DOHH2 (cell line): ENCODE measurements around the gene MADD.

Experiments
- H3F3A ChIP-seq: fragments of 200-600 bp; sonication (generic), shearing (Covaris generic); 2 replicates; pipeline ENCODE4 v1.6.0; 2016; ENCODE audit warnings: antibody characterized with exemption, mild to moderate bottlenecking; ENCODE audit not compliant: control insufficient read depth, insufficient read depth
- H3K27ac ChIP-seq: fragments of 200-600 bp; sonication (generic); 2 replicates; pipeline ENCODE4 v1.5.1; 2014; ENCODE audit warnings: low read depth, mild to moderate bottlenecking, low read length, moderate library complexity
- H3K27me3 ChIP-seq: fragments of 200-600 bp; sonication (generic); 2 replicates; pipeline ENCODE4 v1.6.1; 2014; ENCODE audit warnings: mild to moderate bottlenecking, low read length, mixed read lengths; ENCODE audit not compliant: control insufficient read depth
- H3K36me3 ChIP-seq: fragments of 200-600 bp; sonication (generic); 2 replicates; pipeline ENCODE4 v1.6.1; 2014; ENCODE audit warnings: mild to moderate bottlenecking, low read length, moderate library complexity, mixed read lengths; ENCODE audit not compliant: control insufficient read depth
- H3K4me1 ChIP-seq: fragments of 200-600 bp; sonication (generic); 2 replicates; pipeline ENCODE4 v1.6.1; 2014; ENCODE audit warnings: mild to moderate bottlenecking, low read length, mixed read lengths; ENCODE audit not compliant: control insufficient read depth
- H3K4me2 ChIP-seq: fragments of 200-600 bp; sonication (generic); 2 replicates; pipeline ENCODE4 v1.6.0; 2014; ENCODE audit warnings: mild to moderate bottlenecking, low read length, moderate library complexity
- H3K4me3 ChIP-seq: fragments of 200-600 bp; sonication (generic); 2 replicates; pipeline ENCODE4 v1.5.1; 2014; ENCODE audit warnings: mild to moderate bottlenecking, low read length, mixed read lengths
- H3K79me2 ChIP-seq: fragments of 200-600 bp; sonication (generic); 2 replicates; pipeline ENCODE4 v1.6.1; 2014; ENCODE audit warnings: mild to moderate bottlenecking, low read length, mixed read lengths; ENCODE audit not compliant: control insufficient read depth
- H3K9me2 ChIP-seq: fragments of 200-600 bp; sonication (generic); replicated peaks from 2 replicates; pipeline ENCODE4 v1.6.1; 2014; ENCODE audit warnings: mild to moderate bottlenecking, low read length, mixed read lengths; ENCODE audit not compliant: control insufficient read depth
- H3K9me3 ChIP-seq: fragments of 200-600 bp; sonication (generic); 2 replicates; pipeline ENCODE4 v1.6.1; 2014; ENCODE audit warnings: antibody characterized with exemption, low read length, mixed read lengths; ENCODE audit not compliant: control insufficient read depth, insufficient read depth
- H4K20me1 ChIP-seq: fragments of 200-600 bp; sonication (generic); 2 replicates; pipeline ENCODE4 v1.6.0; 2014; ENCODE audit warnings: low read depth, mild to moderate bottlenecking, antibody characterized with exemption, low read length, moderate library complexity; ENCODE audit not compliant: control insufficient read depth, insufficient read depth
- EZH2phosphoT487 ChIP-seq: fragments of 200-600 bp; sonication (generic); IDR thresholded peaks from 2 replicates; pipeline ENCODE4 v1.6.1; 2017; ENCODE audit warnings: borderline replicate concordance, mild to moderate bottlenecking, antibody characterized with exemption, low read length, moderate library complexity, mixed read lengths
- TF ChIP-seq, protein P1 (sequence below): fragments of 200-600 bp; sonication (generic); IDR thresholded peaks from one replicate; pipeline ENCODE4 v1.5.1; 2014; ENCODE audit warnings: antibody characterized with exemption, mild to moderate bottlenecking, low read depth, low read length; ENCODE audit not compliant: poor library complexity, severe bottlenecking

The MADD gene

DNA sequence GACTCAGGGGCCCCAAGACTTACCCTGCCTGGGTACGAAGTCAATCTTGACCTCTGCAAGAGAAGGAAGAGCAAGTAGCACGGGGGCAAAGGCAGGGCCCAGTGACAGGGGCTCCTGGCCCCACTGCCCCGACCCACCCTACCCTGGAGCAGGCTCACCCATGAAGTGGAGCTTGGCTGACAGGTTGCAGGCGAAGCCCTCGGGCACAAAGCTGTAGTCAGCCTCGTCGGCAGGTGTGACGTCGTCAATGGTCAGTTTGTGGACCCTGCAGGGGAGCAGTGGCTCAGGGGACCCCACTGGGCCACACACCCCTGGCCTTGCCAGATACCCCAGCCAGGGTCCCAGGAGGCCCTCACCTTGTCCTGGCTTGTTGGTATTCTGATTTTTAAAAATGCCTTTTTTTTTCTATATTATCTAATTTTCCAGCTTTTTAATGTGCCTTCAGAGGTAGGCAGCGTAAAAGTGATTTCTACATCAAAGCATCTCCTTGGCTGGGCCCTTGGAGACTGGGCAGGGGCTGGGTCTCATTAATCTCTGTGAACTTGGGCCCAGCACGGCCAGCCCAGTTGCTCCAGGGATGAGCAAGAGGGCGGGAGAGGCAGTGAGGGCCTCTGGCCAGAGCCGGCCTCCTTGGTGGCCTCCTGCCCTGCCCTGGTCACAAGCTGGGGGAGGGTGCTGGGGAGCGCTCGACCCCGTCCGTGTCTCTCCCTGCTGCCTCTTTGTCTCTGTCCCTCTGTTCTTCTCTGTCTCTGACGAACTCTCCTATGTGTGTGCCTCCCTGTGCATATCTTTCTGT is 71.2 kb downstream of the MADD start:
- Histone ChIP-seq H3F3A (no peaks in the 10 kb centered on the region), H3K36me3 (no peaks in the 10 kb centered on the region), H3K27ac (no peak overlapping the region), H3K4me1 (no peaks in the 10 kb centered on the region), H3K9me3 (no peaks in the 10 kb centered on the region), H3K27me3 (no peaks in the 10 kb centered on the region), H3K79me2 (no peaks in the 10 kb centered on the region), H3K9me2 (no peaks in the 10 kb centered on the region), H3K4me2 (no peak overlapping the region), H3K4me3 (no peak overlapping the region), H4K20me1 (no peaks in the 10 kb centered on the region)
- TF ChIP-seq, protein P1, sequence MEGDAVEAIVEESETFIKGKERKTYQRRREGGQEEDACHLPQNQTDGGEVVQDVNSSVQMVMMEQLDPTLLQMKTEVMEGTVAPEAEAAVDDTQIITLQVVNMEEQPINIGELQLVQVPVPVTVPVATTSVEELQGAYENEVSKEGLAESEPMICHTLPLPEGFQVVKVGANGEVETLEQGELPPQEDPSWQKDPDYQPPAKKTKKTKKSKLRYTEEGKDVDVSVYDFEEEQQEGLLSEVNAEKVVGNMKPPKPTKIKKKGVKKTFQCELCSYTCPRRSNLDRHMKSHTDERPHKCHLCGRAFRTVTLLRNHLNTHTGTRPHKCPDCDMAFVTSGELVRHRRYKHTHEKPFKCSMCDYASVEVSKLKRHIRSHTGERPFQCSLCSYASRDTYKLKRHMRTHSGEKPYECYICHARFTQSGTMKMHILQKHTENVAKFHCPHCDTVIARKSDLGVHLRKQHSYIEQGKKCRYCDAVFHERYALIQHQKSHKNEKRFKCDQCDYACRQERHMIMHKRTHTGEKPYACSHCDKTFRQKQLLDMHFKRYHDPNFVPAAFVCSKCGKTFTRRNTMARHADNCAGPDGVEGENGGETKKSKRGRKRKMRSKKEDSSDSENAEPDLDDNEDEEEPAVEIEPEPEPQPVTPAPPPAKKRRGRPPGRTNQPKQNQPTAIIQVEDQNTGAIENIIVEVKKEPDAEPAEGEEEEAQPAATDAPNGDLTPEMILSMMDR: no peak
- no peak for TF ChIP-seq EZH2phosphoT487

DNA sequence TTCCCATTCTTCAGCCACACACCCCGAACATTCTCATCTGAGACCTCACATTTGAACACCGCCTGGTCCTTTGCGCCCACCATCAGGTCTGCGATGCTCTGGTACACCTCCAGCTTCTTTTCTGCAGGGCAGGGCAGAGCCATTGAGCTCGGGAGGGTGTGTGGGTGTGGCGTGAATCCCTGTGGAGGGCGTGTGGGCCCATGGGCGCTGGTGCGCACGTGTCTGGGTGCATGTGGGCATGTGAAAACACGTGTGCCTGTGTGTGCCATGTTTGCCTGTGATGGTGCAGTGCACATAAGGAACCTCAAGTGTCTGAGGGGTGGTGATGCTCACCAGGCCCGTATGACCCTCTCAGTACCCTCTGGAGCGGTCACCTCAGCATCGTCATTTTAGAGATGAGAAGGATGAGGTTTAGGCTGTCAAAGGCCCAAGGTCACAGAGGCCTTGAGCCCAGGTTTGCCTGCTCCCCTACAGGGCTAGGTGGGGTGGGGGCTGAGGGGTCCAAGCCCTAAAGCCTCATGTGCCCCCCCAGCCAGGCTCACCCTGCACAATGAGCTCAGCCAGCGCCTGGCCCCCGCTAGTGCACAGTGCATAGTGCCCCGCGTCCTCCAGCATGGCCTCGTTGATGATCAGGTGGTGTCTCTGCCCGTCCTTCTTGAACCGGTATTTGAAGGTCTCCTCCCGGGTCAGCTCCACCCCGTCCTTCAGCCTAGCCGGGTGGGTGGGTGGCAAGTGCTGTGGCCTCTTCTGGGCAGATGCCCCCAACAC is 72.3 kb downstream of the MADD start:
- H3K36me3 ChIP-seq: no peaks in the 10 kb centered on the region
- no peak overlapping the region for H3K4me3 ChIP-seq
- H4K20me1 ChIP-seq: no peaks in the 10 kb centered on the region
- H3K4me1 ChIP-seq: no peaks in the 10 kb centered on the region
- no peaks in the 10 kb centered on the region for H3K79me2 ChIP-seq
- H3K27me3 ChIP-seq: no peaks in the 10 kb centered on the region
- H3F3A ChIP-seq: no peaks in the 10 kb centered on the region
- H3K4me2 ChIP-seq: no peak overlapping the region
- no peaks in the 10 kb centered on the region for H3K9me2 ChIP-seq
- H3K27ac ChIP-seq: no peak overlapping the region
- no peaks in the 10 kb centered on the region for H3K9me3 ChIP-seq
- TF ChIP-seq, protein P1: no peak
- TF ChIP-seq EZH2phosphoT487: no peak

DNA sequence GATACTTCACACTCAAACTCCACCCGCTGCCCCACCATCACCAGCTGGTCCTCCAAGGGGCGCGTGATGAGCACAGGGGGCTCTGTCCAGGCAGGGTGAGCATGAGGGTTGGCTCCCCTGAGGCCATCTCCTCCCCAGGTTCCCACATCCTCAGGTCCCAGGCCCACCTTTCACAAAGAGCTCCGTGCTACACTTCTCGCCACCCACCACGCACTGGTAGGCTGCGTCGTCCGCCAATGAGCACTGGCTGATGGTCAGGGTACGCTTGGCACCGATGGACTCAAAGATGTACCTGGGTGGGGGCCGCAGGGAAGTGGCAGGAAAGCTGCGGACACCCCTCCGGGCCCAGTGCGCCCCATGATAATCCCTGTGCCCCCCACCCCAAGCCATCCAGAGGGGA is 72.9 kb downstream of the MADD start:
- TF ChIP-seq EZH2phosphoT487: no peak
- TF ChIP-seq, protein P1: no peak
- H3F3A ChIP-seq: no peaks in the 10 kb centered on the region
- no peak overlapping the region for H3K4me2 ChIP-seq
- H3K9me2 ChIP-seq: no peaks in the 10 kb centered on the region
- no peaks in the 10 kb centered on the region for H4K20me1 ChIP-seq
- H3K27me3 ChIP-seq: no peaks in the 10 kb centered on the region
- H3K79me2 ChIP-seq: no peaks in the 10 kb centered on the region
- no peak overlapping the region for H3K27ac ChIP-seq
- no peaks in the 10 kb centered on the region for H3K4me1 ChIP-seq
- no peak overlapping the region for H3K4me3 ChIP-seq
- no peaks in the 10 kb centered on the region for H3K36me3 ChIP-seq
- no peaks in the 10 kb centered on the region for H3K9me3 ChIP-seq
